ENCODE measurements around the gene ATF4.
"Not testable (repeated sequence)": the region's sequence is repeated elsewhere in the genome, so short reads cannot be mapped to it uniquely, and the experiment has no call there.

Gene ATF4

GRCh38 chr22:39489094-39490068 lies 31.0 kb upstream of the ATF4 start:
- no peak for DNase-seq

GRCh38 chr22:39490135-39490798 lies 30.1 kb upstream of the ATF4 start:
- DNase-seq: peak; percentile 91

DNA sequence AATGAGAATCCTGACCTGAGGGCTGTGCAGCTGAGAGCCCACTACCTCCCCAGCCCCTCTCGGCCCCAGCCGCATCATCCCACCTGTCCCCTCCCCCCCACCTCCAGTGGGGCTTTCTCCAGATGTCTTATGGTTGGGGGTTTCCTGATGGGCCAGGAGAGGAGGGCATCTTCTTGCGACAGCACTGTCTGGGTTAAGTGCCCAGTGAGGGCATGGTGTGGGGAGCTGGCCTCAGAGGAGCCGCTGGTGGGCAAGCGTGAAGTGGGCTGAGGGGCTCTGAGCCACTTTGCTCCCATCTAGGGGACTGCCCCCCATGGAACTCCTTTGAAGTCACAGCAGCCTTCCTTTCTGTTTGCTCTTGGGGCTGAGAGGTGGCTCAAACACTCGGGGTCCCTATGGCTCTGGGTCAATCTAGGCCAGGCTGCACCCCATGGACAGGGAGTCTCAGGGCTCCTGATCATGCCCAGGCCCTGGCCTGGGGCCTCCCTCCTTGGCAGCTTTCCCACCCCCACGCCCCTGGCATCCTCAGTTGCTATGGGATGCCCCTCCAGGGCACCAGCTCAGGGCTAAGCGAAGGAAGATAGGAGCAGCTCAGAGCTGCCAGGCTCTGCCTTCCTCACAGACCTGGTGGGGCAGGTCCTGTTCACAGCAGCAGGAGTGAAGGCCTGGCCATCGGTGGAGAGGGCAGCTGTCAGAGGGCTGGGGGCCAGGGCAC lies 29.2 kb upstream of the ATF4 start:
- no peak for DNase-seq

GRCh38 chr22:39491696-39492095 lies 28.7 kb upstream of the ATF4 start:
- DNase-seq: no peak

DNA sequence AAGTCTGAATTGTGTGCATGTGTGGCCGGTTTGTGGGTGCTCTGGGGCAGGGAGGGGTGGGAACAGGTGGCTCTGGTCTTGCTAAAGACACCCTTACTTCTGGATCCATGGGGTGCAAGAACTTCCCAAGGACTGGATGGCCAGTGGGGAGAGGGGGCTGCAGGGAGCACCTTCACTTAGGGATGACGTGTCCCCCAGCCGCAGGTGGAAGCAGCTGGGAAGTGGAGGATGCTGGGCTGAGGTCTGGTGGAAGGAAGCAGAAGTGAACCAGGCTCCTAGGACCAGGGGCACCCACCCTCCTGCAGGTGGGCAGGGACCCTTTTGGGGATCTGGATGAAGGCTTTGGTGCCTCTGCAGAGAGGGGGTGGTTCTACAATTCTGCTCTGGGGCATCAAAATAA lies 28.2 kb upstream of the ATF4 start:
- no peak for DNase-seq

DNA sequence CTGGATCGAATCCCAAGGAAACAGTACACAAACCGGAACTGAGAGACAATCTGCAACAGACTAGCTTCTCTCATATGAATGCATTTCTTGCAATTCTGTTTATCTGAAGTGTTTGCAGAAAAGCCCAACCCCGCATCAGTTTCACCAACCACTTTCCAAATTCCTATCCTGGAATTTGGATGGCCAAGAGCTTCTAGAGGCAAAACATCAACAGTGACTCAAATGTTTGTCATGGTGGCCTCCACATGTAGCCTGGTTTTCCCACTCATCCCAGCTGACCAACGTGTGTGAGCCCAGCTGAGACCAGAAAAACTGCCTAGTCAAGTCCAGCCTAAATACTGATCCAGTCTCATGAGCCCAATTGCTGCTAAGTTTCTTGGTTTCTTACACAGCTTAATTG lies 26.6 kb upstream of the ATF4 start:
- DNase-seq: no peak

DNA sequence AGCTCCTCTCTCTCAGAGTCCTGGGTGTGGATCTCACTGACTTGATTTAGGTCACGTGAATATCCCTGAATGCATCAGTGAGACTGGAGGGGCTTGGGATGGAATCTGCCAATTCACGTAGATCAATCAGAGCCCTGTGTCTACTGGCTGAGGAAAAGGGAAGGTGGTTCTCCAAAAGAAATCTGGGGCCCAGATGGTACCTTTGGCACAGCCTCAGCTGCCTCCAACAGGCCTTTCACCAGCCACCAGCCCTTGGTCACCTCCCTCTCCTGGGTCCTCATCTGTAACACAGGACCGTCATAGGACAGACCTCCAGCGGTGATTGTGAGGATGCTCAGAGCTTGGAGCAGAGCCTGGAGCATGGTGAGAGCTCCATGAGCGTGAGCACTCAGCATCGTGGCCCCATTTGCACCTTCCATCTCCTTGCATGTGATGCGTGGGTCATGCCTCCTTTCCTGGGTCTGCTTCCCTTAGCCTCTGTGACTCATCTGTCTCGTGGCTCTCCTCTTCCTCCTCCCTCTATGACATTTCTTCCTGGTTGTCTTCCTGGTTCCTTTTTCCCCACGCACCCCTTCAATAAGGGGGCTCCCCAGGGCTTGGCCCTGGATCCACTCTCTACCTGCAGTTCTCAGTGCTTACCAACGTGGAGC lies 25.8 kb upstream of the ATF4 start:
- DNase-seq: no peak

- DNase-seq: peak; percentile 85
Observed at GRCh38 chr22:39496131-39496838, 24.1 kb upstream of the ATF4 start.

GRCh38 chr22:39497429-39497828 lies 22.9 kb upstream of the ATF4 start:
- no peak for DNase-seq

DNA sequence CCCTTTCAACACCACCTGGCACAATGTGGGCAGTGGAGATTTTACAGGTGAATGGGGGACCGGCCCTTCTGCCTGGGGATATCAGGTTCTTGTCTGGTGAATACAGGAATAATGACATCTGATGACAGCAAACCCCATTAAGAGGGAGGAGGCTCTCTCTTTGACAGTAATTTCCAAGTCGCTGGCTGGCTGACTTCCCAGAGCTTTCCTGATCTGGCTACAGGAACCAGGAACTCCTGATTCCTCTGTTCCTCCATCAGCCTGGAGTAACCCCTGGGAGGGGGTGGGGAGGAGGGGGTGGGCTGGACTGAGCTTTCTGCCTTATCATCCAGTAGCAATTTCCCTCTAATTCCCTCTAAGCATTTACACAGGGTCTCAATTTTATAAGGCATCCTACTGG lies 22.0 kb upstream of the ATF4 start:
- DNase-seq: no peak

DNA sequence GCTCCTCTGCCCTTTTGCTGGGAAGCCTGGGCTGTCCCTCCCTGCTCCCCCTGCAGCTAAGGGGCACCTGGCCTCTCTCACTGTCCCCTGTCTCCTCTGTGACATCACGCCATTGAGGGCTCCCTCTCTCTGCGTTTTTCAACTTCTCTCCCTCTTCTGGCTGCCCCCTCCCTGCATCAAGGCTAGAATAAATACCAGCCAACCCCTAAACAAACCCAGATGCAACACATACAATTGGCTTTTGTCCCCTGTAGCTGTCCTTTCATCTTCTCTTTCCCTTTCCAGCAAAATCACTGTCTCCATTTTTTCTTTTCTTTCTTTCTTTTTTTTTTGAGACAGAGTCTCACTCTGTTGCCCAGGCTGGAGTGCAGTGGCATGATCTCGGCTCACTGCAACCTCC lies 21.6 kb upstream of the ATF4 start:
- DNase-seq: no peak

DNA sequence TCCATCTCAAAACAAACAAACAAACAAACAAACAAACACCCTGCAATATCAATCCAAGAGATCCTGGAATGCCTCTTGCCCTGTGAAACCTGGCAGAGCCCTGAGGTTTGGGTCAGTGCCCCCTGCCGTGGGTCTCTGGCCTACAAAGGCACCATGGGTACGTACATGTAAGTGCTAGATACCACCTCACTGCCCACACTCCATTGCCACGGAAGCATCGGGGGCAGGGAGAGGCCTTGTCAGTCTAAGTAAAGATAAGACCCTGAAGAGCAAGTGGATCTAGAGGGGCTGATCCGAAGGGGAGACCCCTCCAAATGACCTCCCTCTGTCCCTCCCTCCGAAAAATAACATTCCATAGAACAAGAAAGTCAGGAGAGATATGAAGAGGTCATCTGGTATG lies 20.3 kb upstream of the ATF4 start:
- no peak for DNase-seq

DNA sequence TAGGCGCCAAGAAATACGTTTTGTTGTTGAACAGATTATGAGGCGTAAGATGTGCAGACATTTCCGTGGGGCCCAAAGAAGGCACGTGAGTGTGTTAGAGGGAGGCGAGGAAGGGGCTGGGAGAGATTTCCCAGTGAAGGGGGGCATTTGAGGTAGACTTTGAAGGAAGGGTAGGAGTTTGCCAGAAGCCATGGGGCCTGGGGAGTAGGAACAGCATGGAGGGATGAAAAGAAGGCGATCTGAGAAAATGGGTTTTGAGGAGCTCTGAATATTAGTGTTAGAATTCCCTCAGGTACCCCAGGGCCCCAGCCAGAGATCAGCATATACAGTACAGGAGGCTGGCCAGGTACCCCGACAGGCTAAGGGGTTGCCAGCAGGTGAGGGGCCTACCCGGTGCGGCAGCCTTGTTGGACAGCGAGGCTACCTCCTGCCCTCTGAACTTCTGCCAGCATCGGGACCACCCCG lies 18.7 kb upstream of the ATF4 start:
- no peak for DNase-seq

- DNase-seq: peak; percentile 98
Observed at GRCh38 chr22:39502109-39502788, 18.1 kb upstream of the ATF4 start, which contains the start of gene MIEF1. TSS of gene MIEF1 (plus strand) at chr22:39502290. CDS start at chr22:39511295, 9,005 bp downstream.

DNA sequence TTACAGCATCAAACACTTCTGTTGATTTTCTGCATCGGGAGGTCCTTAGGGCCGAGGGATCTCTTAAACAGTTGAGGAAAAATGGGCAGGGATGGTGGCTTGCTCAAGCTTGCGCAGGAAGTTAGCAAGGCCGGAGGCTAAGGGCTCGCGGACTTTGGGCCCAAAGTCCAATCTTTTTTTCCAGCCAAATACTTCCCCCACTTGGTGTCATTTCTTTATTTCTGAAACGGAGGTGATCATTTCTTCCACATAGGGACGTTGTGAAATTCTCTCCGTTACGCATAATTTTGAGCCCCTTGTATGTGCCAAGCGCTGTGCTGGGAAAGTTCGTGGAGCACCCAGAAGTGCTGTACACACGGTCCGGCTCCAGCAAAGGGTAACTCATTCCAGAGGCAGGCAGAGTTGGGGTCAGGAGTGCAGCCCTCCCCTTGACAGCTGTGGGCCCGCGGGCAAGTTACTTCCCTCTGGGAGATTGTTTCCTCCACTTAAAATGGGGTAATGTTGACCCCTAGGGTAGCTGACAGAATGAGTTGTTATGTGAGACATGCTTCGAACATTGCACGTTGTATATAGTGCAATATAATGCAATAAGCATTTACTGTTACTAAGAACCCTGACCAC lies 17.5 kb upstream of the ATF4 start:
- DNase-seq: no peak

GRCh38 chr22:39503630-39504029 lies 16.7 kb upstream of the ATF4 start:
- DNase-seq: no peak

DNA sequence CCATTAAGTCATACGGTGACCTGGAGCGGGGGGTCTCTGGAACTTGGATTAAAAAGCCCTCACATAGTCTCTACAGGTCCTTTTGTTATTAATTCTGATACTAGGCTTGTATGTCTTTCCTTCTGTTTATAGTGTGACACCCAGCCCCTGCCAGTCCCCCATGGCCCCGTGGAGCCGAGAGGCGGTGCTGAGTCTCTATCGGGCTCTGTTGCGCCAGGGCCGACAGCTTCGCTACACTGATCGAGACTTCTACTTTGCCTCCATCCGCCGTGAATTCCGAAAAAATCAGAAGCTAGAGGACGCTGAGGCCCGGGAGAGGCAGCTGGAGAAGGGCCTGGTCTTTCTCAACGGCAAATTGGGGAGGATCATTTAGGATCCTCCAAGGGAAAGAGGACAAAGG lies 16.3 kb upstream of the ATF4 start:
- no peak for DNase-seq

DNA sequence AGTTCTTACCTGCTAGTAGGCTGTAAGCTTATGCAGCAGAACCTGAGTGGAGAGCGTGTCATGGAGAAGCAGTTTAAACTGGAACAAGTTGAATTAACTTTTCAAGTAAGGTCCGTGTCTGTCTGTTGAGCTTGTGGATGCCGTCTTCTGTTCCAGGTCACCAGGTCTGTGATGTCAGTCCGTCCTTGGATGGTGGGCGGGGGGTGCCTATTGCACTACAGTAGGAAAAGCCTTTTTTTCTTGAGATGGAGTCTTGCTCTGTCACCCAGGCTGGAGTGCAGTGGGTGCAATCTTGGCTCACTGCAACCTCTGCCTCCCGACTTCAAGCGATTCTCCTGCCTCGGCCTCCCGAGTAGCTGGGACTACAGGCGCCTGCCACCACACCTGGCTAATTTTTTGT lies 13.3 kb upstream of the ATF4 start:
- DNase-seq: not testable (repeated sequence)

DNA sequence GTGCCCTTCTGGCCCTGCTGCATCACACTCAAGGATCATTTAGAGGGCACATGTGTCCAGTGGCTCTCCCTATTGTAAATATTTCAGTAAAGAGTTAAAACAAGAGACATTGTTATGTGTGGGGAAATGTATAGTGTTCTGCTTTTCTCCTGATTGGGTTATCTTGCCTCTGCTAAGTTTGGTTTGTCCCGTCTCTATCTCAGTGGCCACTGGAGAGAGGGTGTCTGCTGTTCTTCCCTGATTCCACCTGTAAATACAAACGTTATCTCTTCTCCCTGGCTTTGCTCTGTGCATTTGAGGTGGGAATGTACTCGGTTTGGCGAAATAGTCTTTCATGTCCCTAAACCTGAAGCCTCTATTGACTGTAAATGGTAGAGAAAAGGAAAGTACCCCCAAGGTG lies 12.0 kb upstream of the ATF4 start:
- no peak for DNase-seq

DNA sequence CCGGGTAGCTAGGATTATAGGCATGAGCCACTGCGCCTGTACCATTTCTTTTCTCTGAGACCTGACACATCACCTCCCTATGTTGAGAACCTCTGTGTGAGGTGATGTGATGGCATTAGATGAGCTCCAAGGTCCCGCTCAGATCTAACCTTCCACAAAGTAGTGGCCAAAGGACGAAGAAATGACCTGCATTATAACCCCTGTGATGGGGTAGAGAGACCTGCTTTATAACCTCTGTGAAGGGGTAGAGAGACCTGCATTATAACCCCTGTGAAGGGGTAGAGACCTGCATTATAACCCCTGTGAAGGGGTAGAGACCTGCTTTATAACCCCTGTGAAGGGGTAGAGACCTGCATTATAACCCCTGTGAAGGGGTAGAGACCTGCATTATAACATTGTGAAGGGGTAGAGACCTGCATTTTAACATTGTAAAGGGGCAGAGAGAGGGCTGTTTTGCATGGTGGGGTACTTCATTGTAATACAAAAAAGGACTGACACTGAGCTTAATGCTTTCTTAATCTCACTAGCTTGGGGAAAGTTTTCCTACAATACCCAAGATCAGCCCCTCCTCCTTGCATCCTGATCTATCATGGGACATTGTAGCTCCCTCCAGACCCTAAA lies 9.7 kb upstream of the ATF4 start:
- DNase-seq: no peak

DNA sequence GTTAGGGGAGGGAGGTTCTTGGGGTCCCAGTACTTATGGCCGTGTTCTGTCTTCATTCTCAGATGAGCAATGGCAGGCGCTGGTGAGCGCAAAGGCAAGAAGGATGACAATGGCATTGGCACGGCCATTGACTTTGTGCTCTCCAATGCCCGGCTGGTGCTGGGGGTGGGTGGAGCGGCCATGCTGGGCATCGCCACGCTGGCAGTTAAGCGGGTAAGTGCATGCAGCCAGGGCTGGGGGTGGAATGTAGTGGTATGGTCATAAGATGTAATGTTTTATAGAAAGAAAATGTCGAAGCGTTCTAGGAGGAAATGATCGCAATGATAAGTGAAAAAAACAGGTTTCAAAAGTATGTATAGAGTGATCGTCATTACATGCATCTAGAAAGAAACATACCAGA lies 9.1 kb upstream of the ATF4 start:
- DNase-seq: no peak

Data from NCI-H82 (cell line).